Loucy (cell line): ENCODE results near the gene RGS6.

Experiments used
- H2AFZ ChIP-seq: fragments of 200-600 bp; sonication (generic); 2 replicates; pipeline ENCODE4 v1.6.0; 2016; ENCODE audit warnings: antibody characterized with exemption, mild to moderate bottlenecking, low read length, moderate library complexity
- H3F3A ChIP-seq: fragments of 200-600 bp; 2 replicates; pipeline ENCODE4 v1.6.0; 2016; ENCODE audit warnings: antibody characterized with exemption, low read depth, mild to moderate bottlenecking
- H3K27me3 ChIP-seq: fragments of 200-600 bp; sonication (generic); 2 replicates; pipeline ENCODE4 v1.6.1; 2014; ENCODE audit warnings: low read length, mild to moderate bottlenecking; ENCODE audit not compliant: insufficient read depth, poor library complexity, severe bottlenecking
- H3K36me3 ChIP-seq: fragments of 200-600 bp; sonication (generic); 2 replicates; pipeline ENCODE4 v1.6.1; 2016; ENCODE audit warnings: low read length; ENCODE audit not compliant: insufficient read depth
- H3K4me1 ChIP-seq: fragments of 200-600 bp; sonication (generic); 2 replicates; pipeline ENCODE4 v1.5.1; 2014; ENCODE audit warnings: low read length, mild to moderate bottlenecking; ENCODE audit not compliant: insufficient read depth, poor library complexity, severe bottlenecking
- H3K4me2 ChIP-seq: fragments of 200-600 bp; sonication (generic); 2 replicates; pipeline ENCODE4 v1.6.0; 2014; ENCODE audit warnings: antibody characterized with exemption, low read length, low read depth, mild to moderate bottlenecking; ENCODE audit not compliant: poor library complexity, severe bottlenecking
- H3K4me3 ChIP-seq: fragments of 200-600 bp; sonication (generic); 2 replicates; pipeline ENCODE4 v1.5.1; 2014; ENCODE audit warnings: low read length, mild to moderate bottlenecking, mixed read lengths; ENCODE audit not compliant: poor library complexity, severe bottlenecking
- H3K79me2 ChIP-seq: fragments of 200-600 bp; sonication (generic); 2 replicates; pipeline ENCODE4 v1.6.1; 2014; ENCODE audit warnings: low read length; ENCODE audit not compliant: insufficient read depth
- H3K9ac ChIP-seq: fragments of 200-600 bp; sonication (generic); 2 replicates; pipeline ENCODE4 v1.6.0; 2014; ENCODE audit warnings: mild to moderate bottlenecking, low read depth, low read length, moderate library complexity; ENCODE audit not compliant: poor library complexity, severe bottlenecking
- H3K9me2 ChIP-seq: fragments of 200-600 bp; sonication (generic); replicated peaks from 2 replicates; pipeline ENCODE4 v1.6.1; 2016; ENCODE audit warnings: low read depth, low read length, mixed read lengths
- H3K9me3 ChIP-seq: fragments of 200-600 bp; sonication (generic); 2 replicates; pipeline ENCODE4 v1.6.1; 2014; ENCODE audit warnings: mild to moderate bottlenecking, antibody characterized with exemption, low read length, low read depth; ENCODE audit not compliant: insufficient read depth
- H4K20me1 ChIP-seq: fragments of 200-600 bp; sonication (generic); 2 replicates; pipeline ENCODE4 v1.6.0; 2014; ENCODE audit warnings: antibody characterized with exemption, low read length, mild to moderate bottlenecking; ENCODE audit not compliant: insufficient read depth, poor library complexity, severe bottlenecking
- CTCF ChIP-seq: fragments of 200-600 bp; sonication (generic); conservative IDR thresholded peaks from 2 replicates; pipeline ENCODE4 v1.5.1; 2014; ENCODE audit warnings: mild to moderate bottlenecking, antibody characterized with exemption, low read length
- EZH2phosphoT487 ChIP-seq: fragments of 200-600 bp; IDR thresholded peaks from 2 replicates; pipeline ENCODE4 v1.6.1; 2018; ENCODE audit warnings: antibody characterized with exemption, mild to moderate bottlenecking, moderate library complexity, borderline replicate concordance

Gene RGS6

GRCh38 chr14:72519543-72519942, 587.3 kb downstream of the RGS6 start:
- peak overlapping the region; percentile 75 for H3K4me2 ChIP-seq
- no peaks in the 10 kb centered on the region for H3K9me2 ChIP-seq
- no peaks in the 10 kb centered on the region for H3K27me3 ChIP-seq
- peaks cover 6% of the 10 kb centered on the region; the same call in 1 of the 2 replicates for H3K36me3 ChIP-seq
- no peak overlapping the region for H2AFZ ChIP-seq
- H4K20me1 ChIP-seq, result no peaks in the 10 kb centered on the region
- peak overlapping the region; percentile 60 for H3K9ac ChIP-seq
- peaks cover 32% of the 10 kb centered on the region for H3F3A ChIP-seq
- peaks cover 81% of the 10 kb centered on the region for H3K4me1 ChIP-seq
- H3K9me3 ChIP-seq, result peaks cover 17% of the 10 kb centered on the region
- H3K79me2 ChIP-seq, result no peaks in the 10 kb centered on the region
- peak overlapping the region; percentile 59 for H3K4me3 ChIP-seq
- TF ChIP-seq CTCF (no peak), EZH2phosphoT487 (no peak)

GRCh38 chr14:72521045-72521444, 588.8 kb downstream of the RGS6 start:
- peaks cover 6% of the 10 kb centered on the region; the same call in 1 of the 2 replicates for H3K36me3 ChIP-seq
- H3K4me1 ChIP-seq, result peaks cover 95% of the 10 kb centered on the region
- no peaks in the 10 kb centered on the region for H3K79me2 ChIP-seq
- H3K9me3 ChIP-seq, result peaks cover 17% of the 10 kb centered on the region
- H3K9me2 ChIP-seq, result no peaks in the 10 kb centered on the region
- H2AFZ ChIP-seq, result no peak overlapping the region
- H3K4me2 ChIP-seq, result no peak overlapping the region
- peaks cover 32% of the 10 kb centered on the region for H3F3A ChIP-seq
- TF ChIP-seq EZH2phosphoT487 (no peak), CTCF (no peak)
- H3K9ac ChIP-seq, result no peak overlapping the region
- H3K27me3 ChIP-seq, result no peaks in the 10 kb centered on the region
- no peak overlapping the region for H3K4me3 ChIP-seq
- H4K20me1 ChIP-seq, result no peaks in the 10 kb centered on the region

GRCh38 chr14:72521968-72522741, 589.9 kb downstream of the RGS6 start:
- no peak overlapping the region for H2AFZ ChIP-seq
- no peak overlapping the region for H3K9ac ChIP-seq
- H3K79me2 ChIP-seq, result no peaks in the 10 kb centered on the region
- peaks cover 86% of the 10 kb centered on the region for H3K4me1 ChIP-seq
- H3K4me3 ChIP-seq, result no peak overlapping the region
- H3F3A ChIP-seq, result peaks cover 32% of the 10 kb centered on the region
- H3K4me2 ChIP-seq, result no peak overlapping the region
- peaks cover 6% of the 10 kb centered on the region for H3K36me3 ChIP-seq
- no peaks in the 10 kb centered on the region for H3K9me2 ChIP-seq
- no peaks in the 10 kb centered on the region for H3K27me3 ChIP-seq
- no peak for TF ChIP-seq EZH2phosphoT487
- TF ChIP-seq CTCF, result no peak
- H3K9me3 ChIP-seq, result peaks cover 17% of the 10 kb centered on the region
- H4K20me1 ChIP-seq, result no peaks in the 10 kb centered on the region
